ENCODE data around the gene NCOA7.
"Not testable (repeated sequence)": the region's sequence is repeated elsewhere in the genome, so short reads cannot be mapped to it uniquely, and the experiment has no call there.

DNA sequence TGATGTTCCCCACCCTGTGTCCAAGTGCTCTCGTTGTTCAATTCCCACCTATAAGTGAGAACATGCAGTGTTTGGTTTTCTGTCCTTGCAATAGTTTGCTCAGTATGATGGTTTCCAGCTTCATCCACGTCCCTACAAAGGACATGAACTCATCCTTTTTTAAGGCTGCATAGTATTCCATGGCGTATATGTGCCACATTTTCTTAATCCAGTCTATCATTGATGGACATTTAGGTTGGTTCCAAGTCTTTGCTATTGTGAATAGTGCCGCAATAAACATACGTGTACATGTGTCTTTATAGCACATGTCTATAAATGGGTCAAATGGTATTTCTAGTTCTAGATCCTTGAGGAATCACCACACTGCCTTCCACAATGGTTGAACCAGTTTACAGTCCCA lies 144.8 kb downstream of the NCOA7 start:
- TF ChIP-seq, protein P1, sequence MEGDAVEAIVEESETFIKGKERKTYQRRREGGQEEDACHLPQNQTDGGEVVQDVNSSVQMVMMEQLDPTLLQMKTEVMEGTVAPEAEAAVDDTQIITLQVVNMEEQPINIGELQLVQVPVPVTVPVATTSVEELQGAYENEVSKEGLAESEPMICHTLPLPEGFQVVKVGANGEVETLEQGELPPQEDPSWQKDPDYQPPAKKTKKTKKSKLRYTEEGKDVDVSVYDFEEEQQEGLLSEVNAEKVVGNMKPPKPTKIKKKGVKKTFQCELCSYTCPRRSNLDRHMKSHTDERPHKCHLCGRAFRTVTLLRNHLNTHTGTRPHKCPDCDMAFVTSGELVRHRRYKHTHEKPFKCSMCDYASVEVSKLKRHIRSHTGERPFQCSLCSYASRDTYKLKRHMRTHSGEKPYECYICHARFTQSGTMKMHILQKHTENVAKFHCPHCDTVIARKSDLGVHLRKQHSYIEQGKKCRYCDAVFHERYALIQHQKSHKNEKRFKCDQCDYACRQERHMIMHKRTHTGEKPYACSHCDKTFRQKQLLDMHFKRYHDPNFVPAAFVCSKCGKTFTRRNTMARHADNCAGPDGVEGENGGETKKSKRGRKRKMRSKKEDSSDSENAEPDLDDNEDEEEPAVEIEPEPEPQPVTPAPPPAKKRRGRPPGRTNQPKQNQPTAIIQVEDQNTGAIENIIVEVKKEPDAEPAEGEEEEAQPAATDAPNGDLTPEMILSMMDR (IDR thresholded peaks at IDR 0.05), result not testable (repeated sequence)
- not testable (repeated sequence) for TF ChIP-seq POLR2A (IDR thresholded peaks at IDR 0.05)
